Liver (tissue), 9 donors: ENCODE measurements around the gene TP53I13. TPM values are rescaled to one million over a fixed set of nuclear protein-coding genes. Genes with fewer than 3 reads are reported as not detected.
A peak's percentile ranks its signal among the peaks of the same experiment; 100 is the strongest.

Source experiments
- DNase-seq: peaks from one replicate; pipeline ENCODE4 v3.0.0-alpha.2; 2017; ENCODE audit warnings: low spot score
- H3K27ac ChIP-seq, 2 donors: one replicate each; pipeline ENCODE4 v1.7.0; 2013; ENCODE audit warnings: inconsistent platforms in 2 of 2, low read length in 2 of 2, control low read depth in 1 of 2, low read depth in 1 of 2, mild to moderate bottlenecking in 1 of 2
- H3K27me3 ChIP-seq, 4 donors: one replicate each; pipeline versions ENCODE4 v1.6.1 to v1.7.0; 2013; ENCODE audit warnings: low read length in 3 of 4, inconsistent platforms in 1 of 4, mild to moderate bottlenecking in 1 of 4, moderate library complexity in 1 of 4; ENCODE audit not compliant: control insufficient read depth in 4 of 4, insufficient read depth in 4 of 4
- H3K36me3 ChIP-seq, 4 donors: one replicate each; pipeline versions ENCODE4 v1.6.1 to v1.7.0; 2013; ENCODE audit warnings: low read length in 3 of 4, mild to moderate bottlenecking in 3 of 4, low read depth in 1 of 4, moderate library complexity in 1 of 4; ENCODE audit not compliant: control insufficient read depth in 4 of 4, insufficient read depth in 3 of 4
- H3K4me1 ChIP-seq, 4 donors: one replicate each; pipeline versions ENCODE4 v1.6.1 to v1.7.0; 2013; ENCODE audit warnings: low read length in 3 of 4, mild to moderate bottlenecking in 3 of 4, moderate library complexity in 1 of 4; ENCODE audit not compliant: control insufficient read depth in 4 of 4, insufficient read depth in 4 of 4
- H3K4me3 ChIP-seq, 3 donors: one replicate each; pipeline versions ENCODE4 v1.6.1 to v1.7.0; 2013; ENCODE audit warnings: low read length in 3 of 3, control low read depth in 1 of 3, low read depth in 1 of 3, mild to moderate bottlenecking in 1 of 3
- H3K9ac ChIP-seq, 2 donors: one replicate each; pipeline ENCODE4 v1.7.0; 2013; ENCODE audit warnings: low read length in 2 of 2, mild to moderate bottlenecking in 2 of 2, moderate library complexity in 2 of 2, control low read depth in 1 of 2, low read depth in 1 of 2
- H3K9me3 ChIP-seq, 4 donors: one replicate each; pipeline versions ENCODE4 v1.6.1 to v1.7.0; 2013; ENCODE audit warnings: low read length in 3 of 4; ENCODE audit not compliant: control insufficient read depth in 4 of 4
- ATF3 ChIP-seq: IDR thresholded peaks from 2 replicates; pipeline ENCODE4 v1.6.1; 2016; ENCODE audit warnings: antibody characterized with exemption
- CTCF ChIP-seq: fragments of 150-350 bp; IDR thresholded peaks from 2 replicates; pipeline ENCODE4 v1.5.1; 2017; ENCODE audit warnings: improper control_type of control experiment, low read depth, low read length; ENCODE audit not compliant: missing input control
- FOXA2 ChIP-seq: IDR thresholded peaks from 2 replicates; pipeline ENCODE4 v1.6.1; 2016; ENCODE audit warnings: antibody characterized with exemption
- GABPA ChIP-seq, 2 donors: IDR thresholded peaks in 1 of 2; conservative IDR thresholded peaks in 1 of 2; 2 replicates each; pipeline ENCODE4 v1.6.1; 2016; ENCODE audit warnings: antibody characterized with exemption in 2 of 2, mild to moderate bottlenecking in 1 of 2, moderate library complexity in 1 of 2
- HNF4A ChIP-seq, 2 donors: conservative IDR thresholded peaks; 2 replicates each; pipeline ENCODE4 v1.6.1; 2016; ENCODE audit warnings: antibody characterized with exemption in 2 of 2, mild to moderate bottlenecking in 2 of 2
- HNF4G ChIP-seq: IDR thresholded peaks from 2 replicates; pipeline ENCODE4 v1.6.1; 2016; ENCODE audit warnings: antibody characterized with exemption
- JUND ChIP-seq, 2 donors: IDR thresholded peaks; 2 replicates each; pipeline ENCODE4 v1.6.1; 2016; ENCODE audit warnings: antibody characterized with exemption in 2 of 2
- NR2F2 ChIP-seq: IDR thresholded peaks from 2 replicates; pipeline ENCODE4 v1.6.1; 2016; ENCODE audit warnings: antibody characterized with exemption
- RAD21 ChIP-seq, 2 donors: IDR thresholded peaks; 2 replicates each; pipeline ENCODE4 v1.6.1; 2016; ENCODE audit warnings: antibody characterized with exemption in 2 of 2, mild to moderate bottlenecking in 2 of 2
- RXRA ChIP-seq, 2 donors: IDR thresholded peaks; 2 replicates each; pipeline ENCODE4 v1.6.1; 2017 to 2018; ENCODE audit warnings: antibody characterized with exemption in 2 of 2, mild to moderate bottlenecking in 1 of 2
- SP1 ChIP-seq: IDR thresholded peaks from 2 replicates; pipeline ENCODE4 v1.6.1; 2018; ENCODE audit warnings: antibody characterized with exemption, mild to moderate bottlenecking
- TAF1 ChIP-seq: conservative IDR thresholded peaks from 2 replicates; pipeline ENCODE4 v1.6.1; 2016; ENCODE audit warnings: antibody characterized with exemption, mild to moderate bottlenecking
- ZBTB33 ChIP-seq: IDR thresholded peaks from 2 replicates; pipeline ENCODE4 v1.6.1; 2016; ENCODE audit warnings: antibody characterized with exemption
- WGBS: extraction: QIAGEN DNeasy Blood & Tissue Kit; methylation state at CpG from one replicate; pipeline ENCODE4 v1.1.7; 2013; 5-methylcytosine and 5-hydroxymethylcytosine counted together
- polyA plus RNA-seq, 2 donors: library from polyadenylated mRNA; stranded (reverse) in 1 of 2; unstranded in 1 of 2; fragments of 200-250 nt in 1 of 2; fragments of >200 nt in 1 of 2; fragmentation: Nextera tagmentation in 1 of 2; extraction: Ambion mirVana in 1 of 2; gene quantifications; one replicate each; pipeline versions ENCODE4 v1.2.1 to v1.2.3, GENCODE V29; 2013 to 2015
- total RNA-seq, 2 donors: library from RNA; depleted of rRNA; stranded (reverse); fragments of >200 nt; gene quantifications; one replicate each; pipeline ENCODE4 v1.2.3, GENCODE V29; 2014
- donor health status: healthy.
- donor health status: healthy.
- donor health status: healthy.
- donor health status: healthy.
- donor health status: healthy.

Gene TP53I13
- total and polyA plus RNA-seq, 4 donors: 12.2 to 42.6 (median 24.5) TPM

GRCh38 chr17:29579866-29580771 is 11.6 kb downstream of the TP53I13 start:
- H3K27me3 ChIP-seq: no peaks in the 10 kb centered on the region
- peaks cover 2 to 4% (median 4%) of the 10 kb centered on the region in 4 donors for H3K4me1 ChIP-seq
- no peak overlapping the region for H3K27ac ChIP-seq
- 62% methylated on average over 15 of the region's 15 CpGs for WGBS
- H3K4me3 ChIP-seq: no peak overlapping the region
- H3K9ac ChIP-seq: no peak overlapping the region
- DNase-seq: peak; percentile 76
- peak; percentile 91 to 96 for TF ChIP-seq RAD21 (IDR thresholded peaks at IDR 0.05)
- peak; percentile 87 for TF ChIP-seq CTCF
- no peak for TF ChIP-seq SP1
- peaks cover 0 to 25% (median 5%) of the 10 kb centered on the region in 4 donors for H3K36me3 ChIP-seq
- no peaks in the 10 kb centered on the region for H3K9me3 ChIP-seq

- H3K27ac ChIP-seq: no peak overlapping the region
- no peak for DNase-seq
- TF ChIP-seq ZBTB33 (no peak), HNF4A (conservative IDR thresholded peaks at IDR 0.05) (no peak), JUND (IDR thresholded peaks at IDR 0.05) (no peak), GABPA (IDR thresholded peaks at IDR 0.05 in 1 of 2, conservative IDR thresholded peaks at IDR 0.05 in 1 of 2) (no peak), NR2F2 (no peak), HNF4G (no peak), TAF1 (no peak), ATF3 (no peak), FOXA2 (no peak), RXRA (IDR thresholded peaks at IDR 0.05) (no peak), RAD21 (IDR thresholded peaks at IDR 0.05) (no peak)
- H3K36me3 ChIP-seq: peaks cover 0 to 15% (median 3%) of the 10 kb centered on the region in 4 donors
- H3K27me3 ChIP-seq: no peaks in the 10 kb centered on the region
- H3K9me3 ChIP-seq: no peaks in the 10 kb centered on the region
- 89% methylated on average over 20 of the region's 20 CpGs for WGBS
- H3K9ac ChIP-seq: no peak overlapping the region
- H3K4me3 ChIP-seq: no peak overlapping the region
- peaks cover 0 to 3% (median 0%) of the 10 kb centered on the region in 4 donors for H3K4me1 ChIP-seq
These were observed 13.2 kb downstream of the TP53I13 start for GRCh38 chr17:29581583-29582253.
